Esophagus squamous epithelium (tissue), 4 donors: ENCODE measurements around the gene HNRNPU.

ENCODE experiments used
- CTCF ChIP-seq, 6 experiments: fragments of 450-650 bp in 4 of 6; fragments of 200-600 bp in 2 of 6; sonication (generic) in 2 of 6; IDR thresholded peaks; one replicate each; pipeline ENCODE4 v1.5.1; 2016 to 2019; ENCODE audit warnings: antibody characterized with exemption in 6 of 6, mild to moderate bottlenecking in 4 of 6, moderate library complexity in 4 of 6
- POLR2A ChIP-seq, 4 donors: fragments of 450-650 bp; IDR thresholded peaks; one replicate each; pipeline ENCODE4 v1.6.1; 2017; ENCODE audit warnings: antibody characterized with exemption in 4 of 4, mild to moderate bottlenecking in 4 of 4, moderate library complexity in 3 of 4

DNA sequence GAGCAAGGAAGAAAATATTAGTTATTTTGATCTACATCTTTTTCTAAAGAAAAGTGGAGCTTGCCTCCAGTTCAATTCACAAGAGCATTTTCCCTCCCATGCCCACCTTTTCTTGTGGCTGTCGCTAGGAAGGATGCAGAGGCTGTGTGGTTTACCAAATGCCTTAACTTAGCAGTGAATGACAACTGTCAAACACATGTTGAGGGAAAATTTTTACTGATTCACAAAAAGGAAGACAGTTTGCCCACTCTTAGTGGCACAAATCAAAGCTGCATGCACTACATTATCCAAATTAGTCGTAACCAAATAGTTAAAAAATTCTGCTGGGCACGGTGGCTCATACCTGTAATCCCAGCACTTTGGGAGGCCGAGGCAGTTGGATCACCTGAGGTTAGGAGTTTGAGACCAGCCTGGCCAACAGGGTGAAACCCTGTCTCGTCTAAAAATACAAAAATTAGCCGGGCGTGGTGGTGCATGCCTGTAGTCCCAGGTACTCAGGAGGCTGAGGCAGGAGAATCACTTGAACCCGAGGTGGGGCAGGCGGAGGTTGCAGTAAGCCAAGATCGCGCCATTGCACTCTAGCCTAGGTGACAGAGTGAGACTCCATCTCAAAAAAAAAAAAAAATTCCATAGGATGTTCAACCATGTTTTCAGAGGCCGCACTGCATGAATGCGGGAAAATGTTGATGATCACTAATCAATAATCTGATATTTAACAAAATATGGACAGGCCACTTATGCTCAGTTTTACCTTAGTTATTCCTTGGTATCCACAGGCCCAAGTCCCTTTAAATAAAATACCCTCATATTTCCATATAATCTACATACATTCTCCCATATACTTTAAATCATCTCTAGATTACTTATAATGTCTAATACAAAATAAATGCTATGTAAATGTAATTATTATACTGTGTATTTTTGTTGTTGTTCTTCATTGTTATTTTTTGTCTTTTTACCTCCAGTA is 19.9 kb downstream of the HNRNPU start:
- TF ChIP-seq CTCF (IDR thresholded peaks at IDR 0.05) = no peak
- no peak for TF ChIP-seq POLR2A (IDR thresholded peaks at IDR 0.05)
